Activated CD4-positive, alpha-beta T cell treated with anti-CD3 and anti-CD28 coated beads, Interleukin-2, amount 10 ng/mL, durations not matched to agents 7 days and 5 days (primary cell): ENCODE measurements around the gene SYCE1. TPM values are rescaled to one million over a fixed set of nuclear protein-coding genes. Genes with fewer than 3 reads are reported as not detected.
"Not testable (repeated sequence)": the region's sequence is repeated elsewhere in the genome, so short reads cannot be mapped to it uniquely, and the experiment has no call there.

Experiments used
- CTCF ChIA-PET: fragments of 350-600 bp; sonication (Branson Sonifier 250); formaldehyde crosslinking; loops from one replicate; lab custom pipeline; 2021; ENCODE audit warnings: antibody characterized with exemption; lab: Charles Lee
- POLR2A ChIA-PET: fragments of 350-600 bp; sonication (Branson Sonifier 250); formaldehyde crosslinking; loops from one replicate; lab custom pipeline; 2021; ENCODE audit warnings: antibody characterized with exemption; lab: Charles Lee
- DNase-seq: peaks from one replicate; pipeline ENCODE4 v3.0.0-alpha.2; 2020
- H3K27ac Mint-ChIP-seq: one replicate; pipeline ENCODE4 v1.8.0; 2021; ENCODE audit warnings: mild to moderate bottlenecking, moderate library complexity, mixed read lengths
- H3K27me3 Mint-ChIP-seq: one replicate; pipeline ENCODE4 v1.8.0; 2021; ENCODE audit warnings: mixed read lengths
- H3K36me3 Mint-ChIP-seq: one replicate; pipeline ENCODE4 v1.8.0; 2021; ENCODE audit warnings: low read depth, mixed read lengths
- H3K4me1 Mint-ChIP-seq: one replicate; pipeline ENCODE4 v1.8.0; 2021; ENCODE audit warnings: mixed read lengths
- H3K4me3 Mint-ChIP-seq: one replicate; pipeline ENCODE4 v1.8.0; 2021; ENCODE audit warnings: mild to moderate bottlenecking, moderate library complexity, mixed read lengths
- H3K9me3 Mint-ChIP-seq: one replicate; pipeline ENCODE4 v1.8.0; 2021; ENCODE audit warnings: mixed read lengths
- total RNA-seq, 2 experiments: library from RNA; stranded (reverse); gene quantifications; one replicate each; pipeline ENCODE4 v1.2.3, GENCODE V29; 2021

Gene SYCE1
- total RNA-seq, 2 experiments from 2014 or later = 0.29 to 0.35 TPM

DNA sequence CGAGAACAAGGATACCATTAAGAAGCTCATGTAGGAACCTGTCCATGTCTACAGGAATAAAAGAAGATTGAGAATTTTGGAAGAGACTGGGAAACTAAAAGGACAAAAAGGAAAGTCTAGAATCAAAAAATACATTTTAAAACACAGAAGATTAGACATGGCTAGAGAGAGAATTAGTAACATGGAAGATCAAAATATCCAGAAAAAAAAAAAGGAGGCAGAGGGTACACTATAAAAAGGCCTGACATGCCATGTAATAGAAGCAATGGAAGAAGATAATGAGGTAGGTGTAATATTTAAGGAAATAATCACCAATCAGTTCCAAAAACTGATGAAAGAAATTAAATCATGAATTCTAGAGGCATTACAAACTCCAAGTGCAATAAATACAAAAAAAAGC lies 8.1 kb upstream of the SYCE1 start:
- H3K27ac Mint-ChIP-seq, H3K4me3 Mint-ChIP-seq, H3K4me1 Mint-ChIP-seq, H3K36me3 Mint-ChIP-seq, CTCF ChIA-PET, POLR2A ChIA-PET, DNase-seq, H3K27me3 Mint-ChIP-seq: not testable (repeated sequence)
- H3K9me3 Mint-ChIP-seq = peaks cover 13% of the 10 kb centered on the region

GRCh38 chr10:133572055-133572454 lies 6.7 kb upstream of the SYCE1 start:
- H3K27me3 Mint-ChIP-seq, H3K4me1 Mint-ChIP-seq, DNase-seq, POLR2A ChIA-PET, CTCF ChIA-PET, H3K4me3 Mint-ChIP-seq, H3K27ac Mint-ChIP-seq, H3K36me3 Mint-ChIP-seq: not testable (repeated sequence)
- H3K9me3 Mint-ChIP-seq = peaks cover 13% of the 10 kb centered on the region

- H3K27ac Mint-ChIP-seq, H3K27me3 Mint-ChIP-seq, DNase-seq, H3K4me3 Mint-ChIP-seq, H3K36me3 Mint-ChIP-seq, H3K4me1 Mint-ChIP-seq, POLR2A ChIA-PET, CTCF ChIA-PET: not testable (repeated sequence)
- H3K9me3 Mint-ChIP-seq = peaks cover 13% of the 10 kb centered on the region
These were observed 4.4 kb upstream of the SYCE1 start for GRCh38 chr10:133569801-133570200.

DNA sequence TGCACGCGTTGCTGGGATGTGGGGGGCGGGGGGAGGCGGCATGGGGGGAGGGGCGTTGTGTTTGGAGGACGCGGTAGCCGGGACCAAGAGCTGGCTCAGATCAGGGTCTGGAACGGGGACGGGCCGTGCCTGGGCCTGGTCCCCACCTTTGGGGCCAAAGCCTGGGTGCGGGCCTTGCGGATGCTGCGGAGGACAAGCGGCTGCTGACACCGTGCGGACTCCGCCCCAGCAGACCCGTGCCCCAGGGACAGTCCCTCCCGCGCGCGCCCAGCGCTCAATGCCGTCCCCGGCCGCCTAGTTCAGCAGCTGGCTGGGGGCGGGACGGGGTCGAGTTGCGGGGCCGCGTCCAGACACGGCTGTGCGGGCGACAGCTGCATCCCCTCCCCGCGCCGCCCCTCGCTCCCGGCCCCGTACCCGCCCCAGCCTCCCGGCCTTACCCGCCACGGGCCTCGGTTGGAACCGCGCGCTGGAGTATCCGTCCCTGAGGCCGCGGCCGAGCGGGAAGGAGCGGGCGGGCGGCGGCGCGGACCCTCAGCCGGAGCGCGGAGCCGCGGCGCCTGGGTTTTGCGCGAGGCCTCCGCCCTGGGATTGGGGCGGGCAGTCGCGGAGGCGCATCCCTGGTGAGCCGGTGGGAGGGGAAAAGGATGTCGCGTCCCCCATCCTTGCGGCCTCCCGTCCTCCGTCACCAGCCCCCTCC lies 3.6 kb upstream of the SYCE1 start:
- H3K4me1 Mint-ChIP-seq, H3K9me3 Mint-ChIP-seq, H3K27ac Mint-ChIP-seq, POLR2A ChIA-PET, CTCF ChIA-PET, DNase-seq, H3K4me3 Mint-ChIP-seq, H3K36me3 Mint-ChIP-seq, H3K27me3 Mint-ChIP-seq: not testable (repeated sequence)

DNA sequence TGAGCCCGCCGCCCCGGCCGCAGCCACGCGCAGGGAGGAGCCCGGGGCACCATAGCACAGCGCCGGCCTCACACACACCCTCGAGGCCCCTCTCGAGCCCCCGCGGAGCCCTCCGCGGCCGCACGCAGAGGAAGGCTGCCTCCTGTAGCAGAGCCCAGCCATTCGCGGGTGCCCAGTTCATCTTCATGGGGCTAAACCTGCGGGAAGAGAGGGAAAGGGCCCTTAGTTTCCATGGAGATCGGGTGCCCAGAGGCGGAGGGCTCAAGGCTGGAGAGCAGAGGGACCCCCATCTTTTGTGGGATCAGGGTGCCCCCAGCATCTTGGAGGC lies 2.9 kb upstream of the SYCE1 start:
- POLR2A ChIA-PET = no interaction called here
- no peak overlapping the region for H3K4me3 Mint-ChIP-seq
- no peak for DNase-seq
- H3K27ac Mint-ChIP-seq = no peak overlapping the region
- H3K9me3 Mint-ChIP-seq = peaks cover 3% of the 10 kb centered on the region
- CTCF ChIA-PET = no interaction called here
- H3K4me1 Mint-ChIP-seq = no peaks in the 10 kb centered on the region
- peaks cover under 1% of the 10 kb centered on the region for H3K36me3 Mint-ChIP-seq
- peaks cover 3% of the 10 kb centered on the region for H3K27me3 Mint-ChIP-seq

DNA sequence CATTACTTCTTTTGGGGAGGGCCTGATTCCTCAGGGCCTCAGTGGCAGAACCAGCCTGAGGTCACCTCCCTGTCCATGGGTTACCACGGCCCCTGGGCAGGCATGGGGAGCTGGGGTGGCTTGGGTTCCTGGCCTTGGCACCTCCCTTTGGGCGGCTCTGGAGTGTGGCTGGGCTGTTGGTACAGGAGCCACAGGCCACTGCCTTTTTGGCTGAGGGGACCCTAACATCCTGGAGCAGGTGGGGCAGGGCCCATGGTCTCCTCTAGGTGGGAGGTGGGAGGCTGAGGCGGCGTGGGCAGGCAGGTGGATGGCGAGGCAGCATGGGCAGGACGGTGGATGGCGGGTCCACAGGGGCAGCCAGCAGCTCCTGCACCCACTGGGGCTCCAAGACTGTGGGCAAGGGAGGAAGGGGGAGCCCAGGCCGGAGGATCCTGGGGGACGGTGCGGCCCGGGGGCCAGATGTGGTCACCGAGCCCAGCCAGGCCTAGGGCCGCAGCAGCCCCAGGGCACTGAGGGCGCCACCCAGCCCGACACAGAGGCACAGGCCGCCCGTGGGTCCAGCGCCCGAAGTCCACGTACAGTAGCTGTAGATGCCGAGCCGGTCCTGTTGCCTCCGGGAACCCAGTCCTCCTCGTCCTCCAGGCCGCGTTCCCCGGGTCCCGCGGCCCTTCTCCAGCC lies 2.4 kb upstream of the SYCE1 start:
- Mint-ChIP-seq H3K4me3 (no peak overlapping the region), H3K27me3 (peaks cover 2% of the 10 kb centered on the region), H3K9me3 (no peaks in the 10 kb centered on the region), H3K4me1 (no peaks in the 10 kb centered on the region), H3K27ac (no peak overlapping the region), H3K36me3 (no peaks in the 10 kb centered on the region)
- POLR2A ChIA-PET = no interaction called here
- DNase-seq = no peak
- CTCF ChIA-PET = no interaction called here

DNA sequence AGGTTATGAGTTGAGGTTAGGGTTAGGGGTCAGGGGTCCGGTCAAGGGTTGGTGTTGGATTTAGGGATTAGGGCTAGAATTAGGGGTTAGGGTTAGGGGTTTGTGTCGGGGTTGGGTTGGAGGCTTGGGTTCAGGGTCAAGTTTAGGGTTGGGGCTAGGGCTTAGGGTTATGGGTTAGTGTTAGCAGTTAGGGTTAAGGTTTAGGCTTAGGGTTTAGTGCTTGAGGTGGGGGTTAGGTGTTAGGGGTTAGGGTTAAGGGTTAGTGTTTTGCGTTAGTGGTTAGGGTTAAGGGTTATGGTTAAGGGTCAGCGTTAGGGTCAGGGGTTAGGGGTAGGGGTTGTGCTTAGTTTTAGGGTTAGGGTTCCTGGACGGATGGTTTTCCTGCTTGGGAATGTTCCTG lies 1.7 kb upstream of the SYCE1 start:
- Mint-ChIP-seq H3K4me3 (no peak overlapping the region), H3K27me3 (peaks cover 2% of the 10 kb centered on the region), H3K36me3 (no peaks in the 10 kb centered on the region), H3K4me1 (no peaks in the 10 kb centered on the region), H3K9me3 (no peaks in the 10 kb centered on the region), H3K27ac (no peak overlapping the region)
- CTCF ChIA-PET = no interaction called here
- no peak for DNase-seq
- POLR2A ChIA-PET = no interaction called here

- Mint-ChIP-seq H3K27ac (no peak overlapping the region), H3K4me3 (no peak overlapping the region), H3K27me3 (peaks cover 4% of the 10 kb centered on the region), H3K4me1 (no peaks in the 10 kb centered on the region), H3K36me3 (no peaks in the 10 kb centered on the region), H3K9me3 (no peaks in the 10 kb centered on the region)
- ChIA-PET POLR2A (no interaction called here), CTCF (no interaction called here)
- DNase-seq = no peak
These were observed 567 bp downstream of the SYCE1 start for GRCh38 chr10:133564816-133565215.

GRCh38 chr10:133559216-133559615 lies 6.2 kb downstream of the SYCE1 start:
- Mint-ChIP-seq H3K9me3 (no peaks in the 10 kb centered on the region), H3K27me3 (peaks cover 11% of the 10 kb centered on the region), H3K27ac (no peak overlapping the region), H3K36me3 (no peaks in the 10 kb centered on the region), H3K4me1 (no peaks in the 10 kb centered on the region), H3K4me3 (no peak overlapping the region)
- no peak for DNase-seq
- ChIA-PET POLR2A (no interaction called here), CTCF (no interaction called here)

- Mint-ChIP-seq H3K36me3 (no peaks in the 10 kb centered on the region), H3K9me3 (no peaks in the 10 kb centered on the region), H3K27me3 (peaks cover 11% of the 10 kb centered on the region), H3K4me1 (no peaks in the 10 kb centered on the region), H3K27ac (no peak overlapping the region), H3K4me3 (no peak overlapping the region)
- DNase-seq = no peak
- ChIA-PET POLR2A (no interaction called here), CTCF (no interaction called here)
These were observed 8.0 kb downstream of the SYCE1 start for GRCh38 chr10:133557381-133557780.

DNA sequence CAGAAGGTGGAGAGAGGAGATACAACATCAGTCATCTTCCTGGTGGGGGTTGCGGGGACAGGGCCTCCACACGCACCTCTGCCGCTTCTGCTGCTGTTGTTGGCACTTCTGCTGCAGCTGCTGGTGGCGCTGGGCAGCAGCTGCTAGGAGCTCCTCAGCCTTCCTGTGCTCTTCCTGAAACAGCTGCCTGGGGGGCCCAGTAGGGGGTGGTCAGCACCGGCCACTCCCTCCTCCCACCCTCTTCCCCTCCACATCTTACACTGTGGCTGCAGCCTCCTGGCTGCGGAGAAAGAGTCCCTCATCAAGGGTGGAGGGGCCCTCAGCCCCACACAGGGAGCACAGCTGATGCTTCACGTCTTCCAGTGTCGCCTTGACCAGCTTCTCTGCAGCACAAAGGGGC lies 9.9 kb downstream of the SYCE1 start:
- Mint-ChIP-seq H3K27ac (no peak overlapping the region), H3K9me3 (no peaks in the 10 kb centered on the region), H3K36me3 (no peaks in the 10 kb centered on the region), H3K4me1 (no peaks in the 10 kb centered on the region), H3K27me3 (peaks cover 10% of the 10 kb centered on the region), H3K4me3 (no peak overlapping the region)
- no peak for DNase-seq
- ChIA-PET CTCF (no interaction called here), POLR2A (no interaction called here)

GRCh38 chr10:133554600-133554999 lies 10.8 kb downstream of the SYCE1 start:
- no peak overlapping the region for H3K4me3 Mint-ChIP-seq
- no peak for DNase-seq
- no peaks in the 10 kb centered on the region for H3K4me1 Mint-ChIP-seq
- ChIA-PET POLR2A (no interaction called here), CTCF (no interaction called here)
- no peak overlapping the region for H3K27ac Mint-ChIP-seq
- H3K9me3 Mint-ChIP-seq = no peaks in the 10 kb centered on the region
- H3K36me3 Mint-ChIP-seq = no peaks in the 10 kb centered on the region
- H3K27me3 Mint-ChIP-seq = peaks cover 10% of the 10 kb centered on the region

- ChIA-PET POLR2A (no interaction called here), CTCF (no interaction called here)
- Mint-ChIP-seq H3K36me3 (no peaks in the 10 kb centered on the region), H3K9me3 (peaks cover 9% of the 10 kb centered on the region), H3K4me3 (no peak overlapping the region), H3K27ac (no peak overlapping the region), H3K4me1 (no peaks in the 10 kb centered on the region), H3K27me3 (peaks cover 16% of the 10 kb centered on the region)
- DNase-seq = no peak
These were observed 20.9 kb downstream of the SYCE1 start for GRCh38 chr10:133544506-133544905.

GRCh38 chr10:133541441-133541975 lies 23.9 kb downstream of the SYCE1 start:
- H3K4me1 Mint-ChIP-seq, H3K27ac Mint-ChIP-seq, CTCF ChIA-PET, H3K9me3 Mint-ChIP-seq, H3K36me3 Mint-ChIP-seq, H3K27me3 Mint-ChIP-seq, H3K4me3 Mint-ChIP-seq, POLR2A ChIA-PET, DNase-seq: not testable (repeated sequence)
